SU-DHL-6 (cell line): ENCODE data around the gene GPR132.

Experiments
- H2AFZ ChIP-seq: fragments of 200-600 bp; sonication (generic); 2 replicates; pipeline ENCODE4 v1.6.1; 2014; ENCODE audit warnings: low read depth, mild to moderate bottlenecking, moderate library complexity, mixed read lengths, antibody characterized with exemption, low read length; ENCODE audit not compliant: severe bottlenecking
- H3F3A ChIP-seq: fragments of 200-600 bp; shearing (Covaris generic); 2 replicates; pipeline ENCODE4 v1.6.0; 2016; ENCODE audit warnings: antibody characterized with exemption, mild to moderate bottlenecking; ENCODE audit not compliant: insufficient read depth
- H3K27ac ChIP-seq: fragments of 200-600 bp; sonication (generic); 2 replicates; pipeline ENCODE4 v1.5.1; 2016; ENCODE audit warnings: low read depth, mild to moderate bottlenecking, low read length, moderate library complexity, mixed read lengths
- H3K27me3 ChIP-seq: fragments of 200-600 bp; sonication (generic), shearing (Covaris generic); 2 replicates; pipeline ENCODE4 v1.6.0; 2014; ENCODE audit warnings: mild to moderate bottlenecking, low read length
- H3K36me3 ChIP-seq: fragments of 200-600 bp; sonication (generic); 2 replicates; pipeline ENCODE4 v1.6.1; 2014; ENCODE audit warnings: mild to moderate bottlenecking, low read length, mixed read lengths
- H3K4me2 ChIP-seq: fragments of 300-600, 200-600 bp; shearing (Covaris generic), sonication (generic); 2 replicates; pipeline ENCODE4 v1.6.0; 2014; ENCODE audit warnings: low read length, low read depth, mild to moderate bottlenecking; ENCODE audit not compliant: poor library complexity, severe bottlenecking
- H3K4me3 ChIP-seq: fragments of 200-600 bp; sonication (generic); 2 replicates; pipeline ENCODE4 v1.5.1; 2014; ENCODE audit warnings: antibody characterized with exemption, low read length, mild to moderate bottlenecking, mixed read lengths; ENCODE audit not compliant: insufficient read depth, poor library complexity, severe bottlenecking
- H3K79me2 ChIP-seq: fragments of 200-600 bp; sonication (generic); 2 replicates; pipeline ENCODE4 v1.6.1; 2014; ENCODE audit warnings: mild to moderate bottlenecking, low read length, moderate library complexity; ENCODE audit not compliant: insufficient read depth
- H3K9ac ChIP-seq: fragments of 200-600 bp; sonication (generic); 2 replicates; pipeline ENCODE4 v1.7.0; 2014; ENCODE audit warnings: mild to moderate bottlenecking, low read length
- H3K9me2 ChIP-seq: fragments of 200-600 bp; sonication (generic); replicated peaks from 2 replicates; pipeline ENCODE4 v1.6.1; 2014; ENCODE audit warnings: low read length; ENCODE audit not compliant: insufficient read depth
- H3K9me3 ChIP-seq: fragments of 200-600 bp; sonication (generic); 2 replicates; pipeline ENCODE4 v1.6.1; 2014; ENCODE audit warnings: low read length, mixed read lengths; ENCODE audit not compliant: insufficient read depth
- H4K20me1 ChIP-seq: fragments of 200-600 bp; sonication (generic); 2 replicates; pipeline ENCODE4 v1.6.1; 2014; ENCODE audit warnings: low read depth, mild to moderate bottlenecking, antibody characterized with exemption, low read length, moderate library complexity, mixed read lengths
- CTCF ChIP-seq: fragments of 200-600 bp; sonication (generic); IDR thresholded peaks from one replicate; pipeline ENCODE4 v1.5.1; 2017; ENCODE audit warnings: antibody characterized with exemption, mild to moderate bottlenecking, low read length, moderate library complexity; ENCODE audit not compliant: insufficient read depth, poor library complexity, severe bottlenecking
- EZH2phosphoT487 ChIP-seq: fragments of 200-600 bp; sonication (generic), shearing (Covaris generic); conservative IDR thresholded peaks from 2 replicates; pipeline ENCODE4 v1.6.1; 2018; ENCODE audit warnings: mild to moderate bottlenecking, antibody characterized with exemption, low read length, moderate library complexity, mixed read lengths

The GPR132 gene

GRCh38 chr14:105069871-105070759 lies 4.9 kb upstream of the GPR132 start:
- Histone ChIP-seq H3K4me2 (no peak overlapping the region), H3K9ac (no peak overlapping the region), H3K9me2 (no peaks in the 10 kb centered on the region), H3F3A (no peaks in the 10 kb centered on the region), H3K79me2 (no peaks in the 10 kb centered on the region), H3K9me3 (no peaks in the 10 kb centered on the region), H4K20me1 (no peaks in the 10 kb centered on the region), H3K36me3 (no peaks in the 10 kb centered on the region), H2AFZ (no peak overlapping the region), H3K27ac (no peak overlapping the region), H3K27me3 (no peaks in the 10 kb centered on the region), H3K4me3 (no peak overlapping the region)
- no peak for TF ChIP-seq CTCF
- TF ChIP-seq EZH2phosphoT487, result no peak

- H3K4me2 ChIP-seq, result no peak overlapping the region
- H2AFZ ChIP-seq, result no peak overlapping the region
- TF ChIP-seq CTCF, result no peak
- H3K9me3 ChIP-seq, result no peaks in the 10 kb centered on the region
- H3K9me2 ChIP-seq, result no peaks in the 10 kb centered on the region
- no peak overlapping the region for H3K27ac ChIP-seq
- H3K79me2 ChIP-seq, result no peaks in the 10 kb centered on the region
- no peak overlapping the region for H3K9ac ChIP-seq
- no peaks in the 10 kb centered on the region for H3F3A ChIP-seq
- no peak overlapping the region for H3K4me3 ChIP-seq
- H3K27me3 ChIP-seq, result no peaks in the 10 kb centered on the region
- no peaks in the 10 kb centered on the region for H4K20me1 ChIP-seq
- H3K36me3 ChIP-seq, result no peaks in the 10 kb centered on the region
Observed at GRCh38 chr14:105069522-105069870, 4.3 kb upstream of the GPR132 start.

DNA sequence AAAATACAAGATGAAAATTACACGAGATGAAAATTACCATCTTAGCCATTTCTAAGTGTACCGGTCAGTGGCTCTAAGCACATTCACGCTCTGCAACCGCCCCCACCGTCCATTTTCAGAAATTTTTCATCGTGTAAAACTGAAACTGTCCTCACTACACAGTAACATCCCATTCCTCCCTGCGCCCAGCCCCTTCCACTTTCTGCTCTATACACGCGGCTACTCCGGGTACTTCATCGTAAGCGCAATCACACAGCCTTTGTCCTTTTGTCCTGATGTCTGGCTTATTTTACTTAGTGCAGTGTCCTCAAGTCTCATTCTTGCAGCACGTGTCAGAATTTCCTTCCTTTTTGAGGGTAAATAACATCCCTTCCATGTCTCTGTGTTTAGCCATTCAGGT lies 3.6 kb upstream of the GPR132 start:
- no peak overlapping the region for H3K9ac ChIP-seq
- H3K9me3 ChIP-seq, result no peaks in the 10 kb centered on the region
- no peaks in the 10 kb centered on the region for H4K20me1 ChIP-seq
- H3K79me2 ChIP-seq, result no peaks in the 10 kb centered on the region
- no peak overlapping the region for H3K27ac ChIP-seq
- no peaks in the 10 kb centered on the region for H3F3A ChIP-seq
- H3K9me2 ChIP-seq, result no peaks in the 10 kb centered on the region
- no peaks in the 10 kb centered on the region for H3K36me3 ChIP-seq
- no peaks in the 10 kb centered on the region for H3K27me3 ChIP-seq
- no peak overlapping the region for H3K4me2 ChIP-seq
- H3K4me3 ChIP-seq, result no peak overlapping the region
- TF ChIP-seq EZH2phosphoT487 (no peak), CTCF (no peak)
- H2AFZ ChIP-seq, result no peak overlapping the region
